ENCODE results near the gene SLAMF7. TPM values are rescaled to one million over a fixed set of nuclear protein-coding genes. Genes with fewer than 3 reads are reported as not detected.

Gene SLAMF7
- total RNA-seq, 4 donors from 2014 or later: 0.49 to 20.6 (median 2.6) TPM

DNA sequence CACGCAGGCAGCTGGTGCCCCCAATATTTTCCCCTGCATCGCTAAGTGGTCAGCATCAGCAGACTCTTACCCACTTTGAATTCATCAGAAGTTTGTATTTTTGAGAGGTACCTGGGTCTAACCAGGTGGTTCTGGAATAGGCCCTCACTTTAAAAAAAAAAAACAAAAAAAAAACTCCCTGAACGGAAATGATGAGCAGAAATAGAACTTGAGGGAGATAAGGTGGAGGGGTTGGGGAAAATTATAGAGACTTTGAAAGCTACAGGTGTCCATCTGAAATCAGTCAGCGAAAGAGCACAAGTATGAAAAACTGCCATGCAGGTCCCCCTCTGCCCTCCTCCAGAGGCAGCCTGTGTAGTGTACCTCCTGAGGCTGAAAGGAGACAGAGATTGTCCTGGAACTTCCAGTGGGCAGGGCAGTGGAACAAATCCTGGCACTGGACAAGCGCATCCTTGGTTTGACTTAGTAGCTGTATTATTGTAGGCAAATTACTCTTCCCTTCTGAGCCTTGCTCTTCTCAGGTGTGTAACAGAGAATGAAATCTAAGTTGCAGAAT, 1.2 kb downstream of the SLAMF7 start:
- no peak for TF ChIP-seq CTCF (IDR thresholded peaks at IDR 0.05; ENCODE audit: low read depth)

GRCh38 chr1:160741092-160741501, 2.0 kb downstream of the SLAMF7 start:
- TF ChIP-seq CTCF (IDR thresholded peaks at IDR 0.05; ENCODE audit: low read depth): no peak

DNA sequence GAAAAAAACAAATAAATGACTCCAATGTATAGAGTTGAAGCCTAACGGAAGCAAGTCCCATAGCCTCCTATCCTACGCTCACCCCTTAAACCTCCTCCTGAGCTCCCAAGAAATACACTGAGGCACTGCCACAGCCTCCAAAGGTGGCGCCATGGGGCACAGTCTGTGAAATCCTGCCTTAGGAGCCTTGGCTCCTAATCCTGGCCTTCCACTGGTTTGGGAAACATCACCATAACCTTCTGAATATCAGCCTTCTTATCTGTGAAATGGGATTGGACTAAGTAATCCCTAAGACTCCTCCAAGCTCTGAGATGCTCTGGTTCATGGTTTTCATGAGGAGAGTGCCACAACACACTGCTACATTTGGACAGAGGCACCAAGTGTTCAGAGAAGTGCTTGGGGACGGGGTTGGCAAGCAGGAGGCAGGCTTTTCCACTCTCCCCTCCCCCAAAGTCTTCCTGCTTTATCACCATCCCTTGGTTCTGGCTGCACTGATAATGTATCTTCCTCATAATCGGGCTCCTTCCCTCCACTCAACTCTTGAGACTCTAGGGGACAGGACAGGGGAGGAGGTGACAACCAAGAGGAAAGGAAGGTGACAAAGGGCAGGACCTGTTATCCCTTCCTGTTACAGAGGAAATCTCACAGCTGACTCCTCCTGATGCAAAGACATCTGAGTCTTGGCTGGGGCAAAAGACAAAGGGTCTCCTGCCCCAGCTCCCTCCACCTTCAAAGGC, 2.7 kb downstream of the SLAMF7 start:
- no peak for TF ChIP-seq CTCF (IDR thresholded peaks at IDR 0.05; ENCODE audit: low read depth)

DNA sequence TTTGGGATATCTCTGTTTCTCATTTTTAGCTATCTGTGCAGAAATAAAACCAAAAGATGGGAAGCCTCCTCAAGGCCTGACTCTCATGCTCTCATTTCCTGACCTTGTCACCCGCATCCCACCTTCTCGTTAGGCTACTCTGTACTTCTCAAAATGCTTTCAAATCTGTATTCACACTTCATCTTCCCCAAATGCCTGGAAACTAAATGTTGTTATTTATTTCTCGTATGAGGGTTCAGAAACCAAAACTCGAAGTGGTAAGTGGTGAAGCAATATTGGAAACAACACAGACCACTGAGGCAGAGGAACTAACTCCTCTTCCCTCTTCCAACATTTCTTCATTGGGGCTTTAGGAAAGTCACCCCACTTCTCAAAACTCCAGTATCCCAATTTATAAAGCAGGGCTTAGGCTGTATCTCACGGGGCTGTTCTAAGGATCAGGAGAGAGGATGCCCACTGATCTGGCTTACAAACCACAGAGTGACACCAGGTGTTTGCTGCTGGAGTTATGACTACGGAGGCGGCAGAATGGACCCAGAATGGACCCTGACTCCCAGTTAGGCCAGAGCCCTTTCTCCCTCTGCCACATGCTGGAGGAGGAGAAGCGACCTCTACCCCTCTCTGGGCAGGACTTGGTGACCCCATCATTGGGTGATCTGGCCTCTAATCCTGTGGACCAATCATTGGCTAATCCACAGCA, 3.5 kb downstream of the SLAMF7 start:
- no peak for TF ChIP-seq CTCF (IDR thresholded peaks at IDR 0.05; ENCODE audit: low read depth)

- no peak for TF ChIP-seq CTCF (IDR thresholded peaks at IDR 0.05; ENCODE audit: low read depth)
These were observed 4.2 kb downstream of the SLAMF7 start for GRCh38 chr1:160743266-160743665.

GRCh38 chr1:160744199-160744851, 5.3 kb downstream of the SLAMF7 start:
- no peak for TF ChIP-seq CTCF (IDR thresholded peaks at IDR 0.05; ENCODE audit: low read depth)

Measured in subcutaneous adipose tissue (tissue), 4 donors.